ENCODE data around the gene TMPRSS9. TPM values are rescaled to one million over a fixed set of nuclear protein-coding genes. Genes with fewer than 3 reads are reported as not detected.

The TMPRSS9 gene
- total RNA-seq, 1 experiment from 2014 or later: not detected

DNA sequence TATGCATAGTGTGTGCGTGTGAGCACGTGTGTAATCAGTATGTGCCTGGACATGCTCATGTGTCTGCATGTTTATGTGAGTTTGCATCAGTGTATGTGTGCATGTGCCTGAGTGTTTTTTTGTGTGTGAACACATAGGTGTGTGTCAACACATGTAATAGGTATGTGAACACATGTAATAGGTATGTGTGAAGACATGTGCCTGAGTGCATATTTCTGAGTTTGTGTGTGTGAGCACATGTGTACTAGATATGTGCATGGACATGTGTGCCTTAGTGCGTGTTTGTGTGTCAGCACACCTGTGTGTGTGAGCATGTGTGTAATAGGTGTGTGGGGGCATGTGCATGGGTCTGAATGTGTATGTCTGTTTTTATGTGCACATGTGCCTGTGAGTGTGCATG lies 24.2 kb upstream of the TMPRSS9 start:
- peak overlapping the region; percentile 26 for H3K27ac Mint-ChIP-seq (ENCODE audit: unreplicated experiment)
- no peak overlapping the region for H3K4me3 Mint-ChIP-seq (ENCODE audit: low read depth, unreplicated experiment)
- intact Hi-C loops (cut with micrococcal nuclease; ENCODE audit: unreplicated experiment): no loop called here
- H3K27me3 Mint-ChIP-seq (ENCODE audit: unreplicated experiment): no peaks in the 10 kb centered on the region
- no TSS peak for BruUV-seq (replicated peaks)
- H3K9me3 Mint-ChIP-seq (ENCODE audit: low read depth, unreplicated experiment): no peaks in the 10 kb centered on the region
- H3K4me1 Mint-ChIP-seq (ENCODE audit: low read depth, unreplicated experiment): peaks cover 8% of the 10 kb centered on the region
- DNase-seq: no peak
- CTCF ChIA-PET: no interaction called here
- peaks cover 7% of the 10 kb centered on the region for H3K36me3 Mint-ChIP-seq (ENCODE audit: insufficient read depth, unreplicated experiment)
- no peak for TF ChIP-seq CTCF (IDR thresholded peaks at IDR 0.05; ENCODE audit: unreplicated experiment)

DNA sequence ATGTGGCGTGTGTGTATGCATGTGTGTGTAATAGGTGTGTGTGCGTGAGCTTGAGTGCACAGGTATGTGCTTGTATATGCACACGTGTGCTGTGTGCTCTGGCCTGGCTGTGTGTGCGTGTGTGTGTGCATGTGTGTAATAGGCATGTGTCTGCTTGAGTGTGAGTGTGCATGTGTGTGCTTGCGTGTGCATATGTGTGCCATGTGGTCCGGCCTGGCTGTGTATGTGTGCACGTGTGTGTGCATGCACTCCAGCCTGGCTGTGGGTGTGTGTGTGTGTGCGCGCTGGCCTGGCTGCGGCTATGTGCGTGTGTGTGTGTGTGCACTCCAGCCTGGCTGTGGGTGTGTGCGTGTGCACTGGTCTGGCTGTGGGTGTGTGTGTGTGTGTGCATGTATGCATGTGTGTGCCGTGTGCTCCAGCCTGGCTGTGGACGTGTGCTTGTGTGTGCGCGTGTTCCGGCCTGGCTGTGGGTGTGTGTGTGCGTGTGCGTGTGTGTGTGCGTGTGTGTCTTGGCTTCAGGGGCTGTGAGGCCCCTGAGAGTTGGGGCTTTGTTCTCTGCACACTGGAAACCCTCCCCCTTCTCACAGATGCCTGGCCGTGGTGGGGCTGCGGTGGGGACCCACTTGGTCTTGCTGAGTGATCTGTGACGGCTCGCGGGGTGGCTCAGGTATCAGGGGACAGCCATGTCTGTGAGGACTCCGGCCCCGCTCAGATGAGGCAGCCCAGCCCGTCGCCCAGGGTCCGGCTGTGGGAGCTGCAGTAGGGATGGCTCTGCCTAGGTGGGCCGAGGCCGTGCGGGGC lies 23.3 kb upstream of the TMPRSS9 start:
- intact Hi-C loops (cut with micrococcal nuclease; ENCODE audit: unreplicated experiment): no loop called here
- TF ChIP-seq CTCF (IDR thresholded peaks at IDR 0.05; ENCODE audit: unreplicated experiment): no peak
- H3K27me3 Mint-ChIP-seq (ENCODE audit: unreplicated experiment): no peaks in the 10 kb centered on the region
- H3K4me1 Mint-ChIP-seq (ENCODE audit: low read depth, unreplicated experiment): peaks cover 6% of the 10 kb centered on the region
- H3K9me3 Mint-ChIP-seq (ENCODE audit: low read depth, unreplicated experiment): no peaks in the 10 kb centered on the region
- H3K4me3 Mint-ChIP-seq (ENCODE audit: low read depth, unreplicated experiment): no peak overlapping the region
- peak overlapping the region; percentile 26 for H3K27ac Mint-ChIP-seq (ENCODE audit: unreplicated experiment)
- BruUV-seq (replicated peaks): no TSS peak
- DNase-seq: no peak
- CTCF ChIA-PET: no interaction called here
- H3K36me3 Mint-ChIP-seq (ENCODE audit: insufficient read depth, unreplicated experiment): peaks cover 7% of the 10 kb centered on the region

DNA sequence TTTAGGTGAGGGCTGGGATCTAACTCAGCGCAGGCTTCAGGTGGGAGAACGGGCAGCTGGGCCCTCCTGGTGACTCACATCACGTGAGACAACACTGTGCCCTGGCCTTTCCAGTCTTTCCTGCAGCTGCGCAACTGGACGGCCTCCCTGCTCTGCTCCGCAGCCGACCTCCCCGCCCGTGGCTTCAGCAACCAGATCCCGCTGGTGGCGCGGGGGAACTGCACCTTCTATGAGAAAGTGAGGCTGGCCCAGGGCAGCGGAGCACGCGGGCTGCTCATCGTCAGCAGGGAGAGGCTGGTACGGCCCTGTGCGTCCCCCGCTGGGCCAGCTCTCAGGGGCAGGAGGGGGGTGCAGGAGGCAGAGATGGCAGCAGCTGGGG lies 22.7 kb upstream of the TMPRSS9 start:
- H3K4me1 Mint-ChIP-seq (ENCODE audit: low read depth, unreplicated experiment): peaks cover 6% of the 10 kb centered on the region
- no peaks in the 10 kb centered on the region for H3K27me3 Mint-ChIP-seq (ENCODE audit: unreplicated experiment)
- DNase-seq: no peak
- no peak overlapping the region for H3K4me3 Mint-ChIP-seq (ENCODE audit: low read depth, unreplicated experiment)
- H3K36me3 Mint-ChIP-seq (ENCODE audit: insufficient read depth, unreplicated experiment): peaks cover 7% of the 10 kb centered on the region
- TF ChIP-seq CTCF (IDR thresholded peaks at IDR 0.05; ENCODE audit: unreplicated experiment): no peak
- BruUV-seq (replicated peaks): no TSS peak
- CTCF ChIA-PET: no interaction called here
- intact Hi-C loops (cut with micrococcal nuclease; ENCODE audit: unreplicated experiment): no loop called here
- no peak overlapping the region for H3K27ac Mint-ChIP-seq (ENCODE audit: unreplicated experiment)
- no peaks in the 10 kb centered on the region for H3K9me3 Mint-ChIP-seq (ENCODE audit: low read depth, unreplicated experiment)

- Mint-ChIP-seq H3K9me3 (ENCODE audit: low read depth, unreplicated experiment) (no peaks in the 10 kb centered on the region), H3K36me3 (ENCODE audit: insufficient read depth, unreplicated experiment) (peaks cover 8% of the 10 kb centered on the region), H3K4me3 (ENCODE audit: low read depth, unreplicated experiment) (no peak overlapping the region), H3K4me1 (ENCODE audit: low read depth, unreplicated experiment) (peaks cover 6% of the 10 kb centered on the region), H3K27ac (ENCODE audit: unreplicated experiment) (no peak overlapping the region), H3K27me3 (ENCODE audit: unreplicated experiment) (no peaks in the 10 kb centered on the region)
- TF ChIP-seq CTCF (IDR thresholded peaks at IDR 0.05; ENCODE audit: unreplicated experiment): no peak
- intact Hi-C loops (cut with micrococcal nuclease; ENCODE audit: unreplicated experiment): no loop called here
- CTCF ChIA-PET: no interaction called here
- no TSS peak for BruUV-seq (replicated peaks)
- DNase-seq: no peak
Measured at GRCh38 chr19:2338055-2338615, 21.9 kb upstream of the TMPRSS9 start.
